Keratinocyte (primary cell): ENCODE measurements around the gene MAP3K5.

Experiments used
- EZH2 ChIP-seq: IDR thresholded peaks from one replicate; pipeline ENCODE4 v1.6.1; 2012; ENCODE audit warnings: inconsistent platforms, mild to moderate bottlenecking, low read length, moderate library complexity
- TF ChIP-seq, protein P1 (sequence below), 3 experiments: IDR thresholded peaks in 1 of 3; conservative IDR thresholded peaks in 1 of 3; optimal IDR thresholded peaks in 1 of 3; 2 replicates in 2 of 3; 3 replicates in 1 of 3; pipeline versions ENCODE3 to v1.5.1; 2011; ENCODE audit warnings: low read length in 3 of 3, mild to moderate bottlenecking in 3 of 3, moderate library complexity in 2 of 3, control low read depth in 1 of 3, inconsistent platforms in 1 of 3; ENCODE audit not compliant: insufficient read depth in 2 of 3; ENCODE audit errors: extremely low read depth in 1 of 3

GRCh38 chr6:136816656-136817055 lies 24.4 kb upstream of the MAP3K5 start:
- TF ChIP-seq, protein P1, sequence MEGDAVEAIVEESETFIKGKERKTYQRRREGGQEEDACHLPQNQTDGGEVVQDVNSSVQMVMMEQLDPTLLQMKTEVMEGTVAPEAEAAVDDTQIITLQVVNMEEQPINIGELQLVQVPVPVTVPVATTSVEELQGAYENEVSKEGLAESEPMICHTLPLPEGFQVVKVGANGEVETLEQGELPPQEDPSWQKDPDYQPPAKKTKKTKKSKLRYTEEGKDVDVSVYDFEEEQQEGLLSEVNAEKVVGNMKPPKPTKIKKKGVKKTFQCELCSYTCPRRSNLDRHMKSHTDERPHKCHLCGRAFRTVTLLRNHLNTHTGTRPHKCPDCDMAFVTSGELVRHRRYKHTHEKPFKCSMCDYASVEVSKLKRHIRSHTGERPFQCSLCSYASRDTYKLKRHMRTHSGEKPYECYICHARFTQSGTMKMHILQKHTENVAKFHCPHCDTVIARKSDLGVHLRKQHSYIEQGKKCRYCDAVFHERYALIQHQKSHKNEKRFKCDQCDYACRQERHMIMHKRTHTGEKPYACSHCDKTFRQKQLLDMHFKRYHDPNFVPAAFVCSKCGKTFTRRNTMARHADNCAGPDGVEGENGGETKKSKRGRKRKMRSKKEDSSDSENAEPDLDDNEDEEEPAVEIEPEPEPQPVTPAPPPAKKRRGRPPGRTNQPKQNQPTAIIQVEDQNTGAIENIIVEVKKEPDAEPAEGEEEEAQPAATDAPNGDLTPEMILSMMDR (optimal IDR thresholded peaks at IDR 0.05 in 1 of 3, IDR thresholded peaks at IDR 0.05 in 1 of 3, conservative IDR thresholded peaks at IDR 0.05 in 1 of 3; ENCODE audit: extremely low read depth in 1 of 3, insufficient read depth in 2 of 3, low read length in 3 of 3) = no peak
- TF ChIP-seq EZH2 = no peak
